GM21360 (cell line): Measurements from ENCODE around the gene EXOC6.
A peak's percentile ranks its signal among the peaks of the same experiment; 100 is the strongest.

Experiments
- ATAC-seq: cut with Tn5 transposase; IDR thresholded peaks from one replicate; pipeline ENCODE4 v1.9.1; 2021; ENCODE audit warnings: mild to moderate bottlenecking, moderate library complexity; ENCODE audit not compliant: unreplicated experiment

Gene EXOC6

DNA sequence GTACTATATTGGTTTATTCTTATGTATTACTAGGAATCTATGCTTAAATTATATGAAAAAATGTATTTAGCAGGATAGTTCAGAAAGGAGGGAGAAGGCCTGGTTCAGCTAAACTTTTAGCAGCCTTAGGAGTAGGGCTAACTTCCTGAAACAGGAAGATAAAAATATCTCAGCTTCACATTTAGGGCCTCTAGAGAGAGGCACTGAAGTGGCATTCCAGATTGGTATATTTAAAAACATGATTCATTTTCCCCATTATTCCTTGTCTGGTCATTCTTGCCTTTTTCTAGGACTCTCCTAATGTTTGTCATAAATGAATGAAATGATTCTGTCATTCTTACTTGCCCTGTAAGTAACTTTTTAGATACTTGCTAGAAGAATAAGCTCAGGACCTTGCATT lies 149.3 kb downstream of the EXOC6 start:
- ATAC-seq: no peak

DNA sequence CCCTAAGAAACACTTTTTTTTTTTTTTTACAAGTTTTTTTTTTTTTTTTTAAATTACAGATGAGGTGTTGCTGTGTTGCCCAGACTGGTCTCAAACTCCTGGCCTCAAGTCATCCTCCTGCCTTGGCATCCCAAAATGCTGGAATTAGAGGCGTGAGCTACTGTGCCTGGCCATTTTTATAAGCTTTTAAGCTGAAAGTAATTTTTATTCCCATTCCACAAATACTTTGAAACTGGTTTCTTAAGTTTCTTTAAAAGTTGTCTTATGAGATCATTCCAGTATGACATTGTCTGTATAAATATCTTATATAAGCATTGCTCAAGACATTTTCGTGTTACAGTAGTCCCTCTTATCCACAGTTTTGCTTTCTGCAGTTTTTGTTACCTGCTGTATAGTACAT lies 150.9 kb downstream of the EXOC6 start:
- ATAC-seq: no peak

DNA sequence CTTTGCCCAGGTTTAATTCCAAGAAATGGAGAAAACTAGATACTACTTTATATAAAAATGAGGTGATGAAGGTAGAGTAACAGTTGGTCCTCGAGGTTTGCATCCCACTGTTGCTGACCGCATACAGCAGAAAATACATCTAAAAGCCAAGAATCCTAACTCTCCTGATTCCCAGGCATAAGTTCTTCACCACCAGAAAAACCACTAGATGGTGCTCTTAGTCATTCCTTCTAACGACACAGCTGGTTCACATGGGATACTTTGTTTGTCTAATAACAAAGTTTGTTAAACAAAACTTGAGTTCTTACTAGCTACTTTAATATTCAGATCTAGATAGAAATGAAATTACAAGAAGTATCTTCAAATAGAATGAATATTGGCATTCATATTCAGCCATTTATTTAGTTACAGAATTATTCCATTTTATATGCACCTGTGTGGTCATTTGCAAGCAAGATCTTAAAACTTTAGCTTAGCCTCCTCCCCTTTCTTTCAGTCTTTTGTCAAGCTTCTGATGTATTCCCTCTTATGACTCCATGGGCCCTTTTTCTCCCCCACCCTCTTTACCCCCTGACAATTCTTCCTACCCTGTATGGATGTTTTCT lies 158.2 kb downstream of the EXOC6 start:
- no peak for ATAC-seq

DNA sequence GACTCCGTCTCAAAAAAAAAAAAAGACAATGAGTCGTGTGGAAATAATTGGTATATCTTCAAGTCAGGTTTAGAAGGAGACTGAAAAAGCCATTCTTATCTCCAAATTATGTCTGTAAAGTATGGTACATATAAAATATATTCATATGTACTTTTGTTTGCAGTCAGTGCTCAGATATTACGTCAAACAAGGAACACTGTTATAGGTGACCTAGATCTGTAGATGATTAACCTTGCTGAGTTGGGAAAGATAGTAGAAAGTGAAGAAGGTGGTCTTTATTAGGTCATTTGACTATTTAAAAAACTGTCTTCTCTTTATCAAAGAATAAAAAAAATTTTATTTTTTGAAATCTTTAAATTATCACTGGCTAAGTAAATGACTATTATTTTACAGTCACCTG lies 167.4 kb downstream of the EXOC6 start:
- no peak for ATAC-seq

DNA sequence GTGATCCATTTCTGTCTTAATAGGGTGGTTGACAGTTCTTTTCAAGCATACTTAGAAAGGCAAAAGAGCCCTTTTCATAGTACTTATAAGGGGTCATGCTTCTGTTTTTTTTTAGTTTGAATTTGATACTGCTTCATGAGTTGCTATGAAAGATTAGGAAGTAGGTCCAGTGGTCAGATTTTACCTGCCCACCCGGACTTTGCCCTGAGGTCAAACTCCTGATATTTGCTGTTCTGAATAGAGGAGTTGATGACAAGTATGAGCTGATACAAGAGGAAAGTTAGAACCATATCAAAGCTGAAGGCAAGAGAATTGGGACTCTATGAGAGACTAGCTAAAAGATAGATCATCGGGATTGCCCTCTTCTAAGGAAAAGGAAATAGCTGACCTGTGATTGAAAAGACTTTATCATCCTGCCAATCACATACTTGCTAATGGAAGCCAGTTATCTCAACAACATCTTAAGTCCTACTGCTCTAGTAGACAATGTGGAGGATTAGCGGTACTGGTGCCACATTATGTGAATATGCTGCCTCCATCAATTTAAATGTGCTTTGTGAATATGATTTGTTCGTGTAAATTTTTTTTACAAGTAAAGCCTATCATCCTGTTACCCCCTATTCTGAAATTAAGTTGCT lies 174.8 kb downstream of the EXOC6 start:
- no peak for ATAC-seq

DNA sequence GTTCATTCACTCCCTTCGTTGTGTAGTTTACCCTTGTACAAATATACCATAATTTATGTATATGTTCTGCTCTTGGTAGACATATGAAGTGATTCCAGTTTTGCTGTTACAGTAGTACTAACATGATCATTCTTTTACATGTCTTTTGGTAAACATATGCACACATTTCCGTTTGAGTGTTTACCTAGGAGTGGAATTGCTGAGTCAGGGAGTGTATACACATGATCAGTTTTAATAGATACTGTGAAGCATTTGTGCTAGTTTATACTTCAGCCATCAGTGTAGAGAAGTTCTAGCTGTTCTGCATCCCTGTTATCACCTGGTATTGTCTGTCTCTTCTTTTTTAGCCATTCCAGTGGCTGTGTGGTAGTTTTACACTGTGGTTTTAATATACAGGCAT lies 177.8 kb downstream of the EXOC6 start:
- ATAC-seq: no peak

DNA sequence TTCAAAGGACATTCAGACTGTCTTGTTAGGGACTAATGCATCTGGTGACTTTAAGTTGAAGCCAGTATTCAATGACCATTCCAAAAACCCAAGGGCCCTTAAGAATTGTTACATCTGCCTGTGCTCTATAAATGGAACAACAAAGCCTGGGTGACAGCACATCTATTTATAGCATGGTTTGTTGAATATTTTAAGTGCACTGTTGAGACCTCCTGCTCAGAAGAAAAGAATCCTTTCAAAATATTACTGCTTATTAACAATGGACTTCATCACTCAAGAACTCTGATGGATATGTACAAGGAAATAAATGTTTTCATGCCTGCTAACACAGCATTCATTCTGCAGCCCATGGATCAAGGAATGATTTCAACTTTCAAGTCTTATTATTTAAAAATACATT lies 179.2 kb downstream of the EXOC6 start:
- ATAC-seq: no peak

DNA sequence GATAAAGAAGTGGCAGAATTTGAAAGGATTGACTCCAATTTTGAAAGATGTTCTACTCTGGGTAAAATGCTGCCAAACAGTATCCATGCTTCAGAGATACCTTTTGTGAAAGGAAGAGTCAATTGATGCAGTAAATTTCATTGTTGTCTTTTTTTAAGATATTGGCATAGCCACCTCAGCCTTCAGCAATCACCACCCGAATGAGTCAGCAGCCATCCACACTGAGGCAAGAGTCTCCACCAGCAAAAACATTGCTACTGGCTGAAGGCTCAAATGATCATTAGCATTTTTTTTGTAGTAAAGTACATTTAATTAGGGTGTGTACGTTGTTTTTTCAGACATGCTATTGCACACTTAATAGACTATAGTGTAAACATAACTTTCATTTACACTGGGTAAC lies 180.6 kb downstream of the EXOC6 start:
- no peak for ATAC-seq

DNA sequence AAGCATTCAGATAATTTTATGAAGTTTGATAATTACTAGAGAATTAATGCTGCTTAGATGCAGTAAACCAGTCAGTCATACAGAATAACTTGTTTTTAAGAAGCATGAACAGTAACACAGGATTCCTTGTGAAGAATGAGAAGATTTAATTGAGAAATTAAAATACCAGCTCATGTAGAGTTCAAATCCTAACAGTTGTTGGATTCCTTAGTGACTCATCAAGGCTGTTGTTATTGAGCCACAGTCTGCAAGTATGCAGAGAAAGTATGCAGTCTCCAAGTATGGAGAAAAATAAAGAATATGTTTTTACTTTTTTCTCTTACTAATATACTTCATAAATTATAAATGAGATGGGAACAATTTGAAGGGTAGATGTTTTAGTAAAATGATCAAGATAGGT lies 182.1 kb downstream of the EXOC6 start:
- ATAC-seq: no peak

DNA sequence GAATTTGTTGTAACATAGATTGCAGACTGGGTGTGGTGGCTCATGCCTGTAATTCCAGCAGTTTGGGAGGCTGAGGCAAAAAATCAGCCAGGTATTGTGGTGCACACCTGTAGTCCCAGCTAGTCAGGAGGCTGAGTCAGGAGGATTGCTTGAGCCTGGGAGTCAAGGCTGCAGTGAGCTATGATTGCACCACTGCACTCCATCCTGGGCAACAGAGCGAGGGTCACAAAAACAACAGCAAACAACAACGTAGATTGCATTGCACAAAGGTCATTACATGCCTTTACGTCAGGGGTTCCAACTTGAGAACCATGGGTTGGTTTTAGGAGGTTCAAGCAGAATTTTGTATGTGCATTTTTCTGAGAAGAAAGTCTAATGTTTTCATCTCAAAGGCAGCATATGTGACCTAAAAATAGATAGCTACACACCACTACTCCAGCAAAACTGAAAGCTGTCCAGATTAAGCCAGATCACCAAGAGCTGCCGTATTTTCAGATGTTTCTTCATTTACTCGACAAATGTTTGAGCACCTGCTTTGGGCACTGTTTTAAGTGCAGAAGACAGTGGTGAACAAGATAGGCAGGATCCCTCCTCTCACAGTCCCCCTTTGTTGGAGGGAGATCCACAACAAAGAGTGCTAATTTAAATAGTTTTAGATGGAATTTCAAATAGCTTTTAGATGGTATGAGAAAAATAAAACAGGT lies 183.9 kb downstream of the EXOC6 start:
- no peak for ATAC-seq

DNA sequence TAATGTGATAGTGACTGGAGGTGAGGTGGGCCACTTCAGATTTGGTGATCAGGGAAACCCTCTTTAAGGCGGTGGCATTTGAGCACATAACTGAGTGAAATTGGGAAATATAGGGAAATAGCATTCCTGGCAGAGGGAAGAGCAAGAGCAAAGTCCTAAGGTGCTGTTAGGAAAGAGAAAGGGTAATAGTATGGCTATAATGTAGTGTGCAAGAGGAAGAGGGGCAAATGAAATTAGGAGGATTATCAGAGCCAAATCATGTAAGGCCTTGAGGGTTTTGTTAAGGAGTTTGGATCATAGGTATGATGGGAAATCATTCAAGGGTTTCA lies 184.5 kb downstream of the EXOC6 start:
- ATAC-seq: no peak

DNA sequence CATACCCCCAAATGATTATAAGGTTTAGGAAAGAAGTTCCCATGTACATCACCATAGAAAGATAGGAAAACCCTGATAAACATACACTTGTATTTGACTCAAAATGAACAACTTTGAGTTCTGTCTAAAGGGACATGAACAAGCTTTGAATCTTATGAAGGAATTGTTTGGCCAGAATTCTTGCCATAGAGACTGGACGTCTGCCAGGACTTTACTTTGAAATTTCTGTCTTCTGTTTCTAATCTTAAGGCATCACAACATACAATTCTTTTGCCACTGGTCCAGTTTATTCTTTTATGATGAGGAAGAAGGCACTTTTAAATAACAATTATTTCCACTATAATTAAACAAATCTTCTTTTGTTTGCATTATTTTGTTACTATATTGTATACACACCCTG lies 186.1 kb downstream of the EXOC6 start:
- ATAC-seq: no peak

DNA sequence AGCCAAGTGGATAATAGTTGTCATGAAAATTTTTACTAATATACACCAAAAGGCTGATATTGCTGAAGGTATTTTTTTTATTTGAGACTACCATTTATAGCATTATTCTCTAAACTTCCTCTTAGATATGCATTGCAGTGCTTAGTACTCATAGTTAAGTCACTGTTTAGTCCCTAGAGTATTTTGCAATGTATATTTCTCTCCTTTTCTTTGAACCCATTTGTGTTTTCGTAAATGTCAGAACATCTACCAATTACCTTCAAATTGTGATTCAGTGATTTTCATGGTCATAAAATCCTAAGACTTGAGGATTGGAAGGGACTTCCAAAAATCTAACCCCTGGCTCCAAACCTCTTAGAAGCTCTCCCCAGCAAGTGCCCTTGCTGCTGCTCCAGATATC lies 190.8 kb downstream of the EXOC6 start:
- no peak for ATAC-seq

DNA sequence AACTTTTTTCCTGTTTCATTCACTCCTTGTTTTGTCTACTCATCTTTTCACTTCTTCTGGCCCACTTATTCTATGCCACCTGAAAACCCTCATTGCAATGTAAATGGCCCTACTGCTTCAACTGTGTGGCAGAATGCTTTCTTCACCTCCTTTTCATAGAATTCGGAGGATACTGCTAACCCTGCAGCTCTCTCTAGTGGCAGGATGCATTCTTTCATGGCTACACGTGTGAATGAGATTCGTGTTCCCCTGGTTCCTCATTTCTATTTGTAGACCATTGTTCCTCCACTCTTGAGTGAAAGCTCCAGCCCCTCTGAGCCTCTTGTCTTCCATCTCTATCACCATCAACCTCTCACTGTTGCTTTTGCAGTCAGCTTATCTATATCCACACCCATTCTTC lies 191.4 kb downstream of the EXOC6 start:
- peak; percentile 55 for ATAC-seq

DNA sequence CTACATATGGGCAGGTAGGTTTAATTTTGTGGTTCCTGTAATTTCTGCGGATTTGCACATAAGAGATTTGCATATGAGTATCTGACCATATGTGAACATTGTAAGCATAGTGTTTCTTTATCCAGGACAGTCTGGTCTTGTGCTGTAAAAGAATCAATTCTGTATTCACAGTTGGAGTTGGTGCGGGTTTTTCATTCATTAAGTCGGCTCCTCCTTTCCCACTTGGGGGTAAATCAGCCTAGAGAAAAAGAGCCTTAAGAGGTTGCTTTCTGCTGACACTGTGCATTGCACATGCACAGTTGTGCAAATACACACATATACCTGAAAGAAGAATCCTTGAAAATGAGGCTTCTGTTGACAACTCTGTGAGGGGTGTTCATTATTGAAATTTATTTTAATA lies 206.2 kb downstream of the EXOC6 start:
- no peak for ATAC-seq

DNA sequence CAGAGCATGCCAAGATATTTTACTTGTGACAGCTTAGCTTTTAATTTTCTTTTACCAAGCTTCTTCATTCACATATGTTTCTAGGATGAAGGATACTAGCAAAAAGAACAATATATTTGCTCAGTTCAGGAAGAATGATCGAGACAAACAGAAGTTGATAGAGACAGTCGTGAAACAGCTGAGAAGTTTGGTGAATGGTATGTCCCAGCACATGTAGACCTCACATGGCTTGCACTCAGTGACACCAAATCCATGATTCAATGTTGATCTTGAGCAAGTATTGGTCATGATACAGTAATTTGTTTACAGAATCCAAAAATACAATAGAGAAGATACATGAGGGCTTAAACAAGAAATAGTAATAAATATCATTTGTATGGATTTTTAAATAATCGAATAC lies 209.8 kb downstream of the EXOC6 start:
- no peak for ATAC-seq

DNA sequence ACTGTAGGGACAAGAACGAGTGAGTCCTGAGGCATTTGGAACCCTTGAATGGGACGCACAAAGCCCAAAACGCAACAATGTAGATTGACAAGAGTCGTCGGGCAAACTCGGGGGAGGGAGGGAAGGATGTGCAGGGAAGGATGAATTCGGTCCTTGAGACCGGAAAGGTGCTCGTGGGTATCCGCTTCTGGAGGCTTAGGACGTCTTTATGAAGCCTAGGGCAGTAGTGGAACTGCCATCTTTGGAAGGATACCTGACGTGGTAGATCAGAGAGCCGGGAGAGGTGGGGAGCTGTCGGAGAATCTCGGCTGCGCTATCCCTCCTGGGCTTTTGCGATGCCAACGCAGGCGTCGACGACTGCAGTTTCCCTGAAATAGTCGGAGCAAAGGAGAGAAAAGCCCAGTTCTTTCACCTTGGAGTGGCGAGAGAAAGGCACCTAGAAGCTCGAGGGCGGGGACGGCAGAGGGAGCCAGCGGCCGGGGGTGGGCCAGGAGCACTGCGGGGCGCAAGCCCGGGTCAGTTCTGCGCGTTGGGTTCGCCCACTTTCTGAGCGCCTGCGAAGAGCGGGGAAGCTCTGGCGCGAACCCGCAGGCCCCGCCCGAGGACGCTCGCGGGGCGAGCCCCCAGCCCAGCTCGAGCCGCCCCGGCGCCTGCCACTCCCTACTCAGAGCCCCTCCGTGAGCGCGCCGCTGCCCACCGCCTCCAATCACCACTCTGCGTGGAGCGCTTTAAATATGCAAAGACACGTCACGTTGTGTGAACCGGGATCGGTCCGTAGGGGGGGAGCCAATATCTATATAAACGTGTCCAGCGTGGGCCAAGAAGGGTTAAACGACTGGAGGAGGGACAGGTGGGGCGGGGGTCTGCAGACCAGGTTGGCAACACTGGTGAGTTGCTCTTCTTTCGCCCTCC lies 211.9 kb downstream of the EXOC6 start, which contains the start of gene CYP26C1:
CYP26C1 (plus strand) TSS at position 824 of the 912 bp plus-strand sequence. CDS start 466 bp downstream, outside the sequence.
- ATAC-seq: no peak

DNA sequence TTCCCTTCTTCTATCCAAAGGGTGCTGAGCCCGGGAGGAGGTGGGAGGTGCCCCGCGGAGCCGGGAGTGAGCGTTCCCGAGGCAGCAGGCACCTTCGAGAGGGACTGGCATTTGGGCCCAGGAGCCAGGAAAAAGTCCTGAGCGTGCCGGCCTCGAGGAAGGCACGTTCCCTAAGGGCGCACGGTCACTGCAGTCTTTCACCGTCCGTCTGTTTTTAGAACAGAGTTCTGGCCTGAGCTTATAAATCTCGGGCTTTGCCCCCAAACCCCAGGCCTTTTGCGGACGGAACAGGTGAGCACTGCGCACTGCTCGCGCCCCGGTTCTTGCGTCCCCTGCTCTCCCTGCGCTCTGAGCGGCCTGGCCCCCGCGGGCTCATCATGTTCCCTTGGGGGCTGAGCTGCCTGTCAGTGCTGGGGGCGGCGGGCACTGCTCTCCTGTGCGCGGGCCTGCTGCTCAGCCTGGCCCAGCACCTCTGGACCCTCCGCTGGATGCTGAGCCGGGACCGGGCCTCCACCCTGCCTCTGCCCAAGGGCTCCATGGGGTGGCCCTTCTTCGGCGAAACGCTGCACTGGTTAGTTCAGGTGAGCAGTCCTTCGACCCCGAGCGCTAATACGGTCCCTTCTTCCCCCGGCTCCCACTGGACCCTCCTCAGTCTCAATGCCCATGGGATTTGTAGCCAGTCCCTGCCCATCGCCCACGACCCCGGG lies 212.7 kb downstream of the EXOC6 start:
- ATAC-seq: no peak

DNA sequence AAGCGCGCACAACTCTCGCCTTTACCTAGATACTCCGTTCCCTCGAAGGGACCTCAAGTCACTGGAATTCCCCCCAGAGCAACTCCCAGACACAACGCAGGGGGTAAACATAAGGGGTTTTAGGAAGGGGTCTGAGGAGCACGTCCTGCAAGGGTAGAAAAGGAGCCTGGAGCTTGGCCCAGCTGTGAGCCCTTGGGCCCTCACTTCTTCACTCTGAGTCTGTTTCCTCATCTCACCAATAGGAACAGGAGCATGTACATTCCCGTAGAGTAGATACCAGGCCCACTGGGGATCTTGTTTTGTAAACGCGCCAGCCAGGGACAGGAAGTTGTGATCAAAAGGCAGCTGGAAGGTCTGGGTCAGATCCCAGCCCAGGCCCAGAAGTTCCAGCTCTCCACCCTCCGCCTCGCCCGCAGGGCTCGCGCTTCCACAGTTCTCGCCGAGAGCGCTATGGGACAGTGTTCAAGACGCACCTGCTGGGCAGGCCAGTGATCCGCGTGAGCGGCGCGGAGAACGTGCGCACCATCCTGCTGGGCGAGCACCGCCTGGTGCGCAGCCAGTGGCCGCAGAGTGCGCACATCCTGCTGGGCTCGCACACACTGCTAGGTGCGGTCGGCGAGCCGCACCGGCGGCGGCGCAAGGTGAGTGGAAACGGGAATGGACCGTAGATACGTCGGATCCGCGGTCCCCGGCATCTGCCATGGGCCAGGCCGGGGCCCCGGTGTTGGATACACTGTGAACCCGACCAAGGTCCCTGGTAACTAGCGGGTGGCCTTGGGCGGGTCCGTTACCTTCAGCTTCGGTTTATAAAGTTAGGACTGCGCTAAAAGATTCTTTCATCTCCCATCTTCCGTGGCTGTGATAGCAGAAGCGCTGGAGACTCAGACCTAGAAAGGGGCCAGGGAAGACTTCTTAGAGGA lies 213.5 kb downstream of the EXOC6 start:
- ATAC-seq: no peak
